Middle frontal gyrus (tissue), 1 donor: ENCODE data around the gene BRD1.
"Not testable (repeated sequence)": the region's sequence is repeated elsewhere in the genome, so short reads cannot be mapped to it uniquely, and the experiment has no call there.

ENCODE experiments used
- DNase-seq: peaks from one replicate; pipeline ENCODE4 v3.0.0-alpha.2; 2015; ENCODE audit warnings: low spot score; ENCODE audit errors: extremely low spot score

The BRD1 gene

DNA sequence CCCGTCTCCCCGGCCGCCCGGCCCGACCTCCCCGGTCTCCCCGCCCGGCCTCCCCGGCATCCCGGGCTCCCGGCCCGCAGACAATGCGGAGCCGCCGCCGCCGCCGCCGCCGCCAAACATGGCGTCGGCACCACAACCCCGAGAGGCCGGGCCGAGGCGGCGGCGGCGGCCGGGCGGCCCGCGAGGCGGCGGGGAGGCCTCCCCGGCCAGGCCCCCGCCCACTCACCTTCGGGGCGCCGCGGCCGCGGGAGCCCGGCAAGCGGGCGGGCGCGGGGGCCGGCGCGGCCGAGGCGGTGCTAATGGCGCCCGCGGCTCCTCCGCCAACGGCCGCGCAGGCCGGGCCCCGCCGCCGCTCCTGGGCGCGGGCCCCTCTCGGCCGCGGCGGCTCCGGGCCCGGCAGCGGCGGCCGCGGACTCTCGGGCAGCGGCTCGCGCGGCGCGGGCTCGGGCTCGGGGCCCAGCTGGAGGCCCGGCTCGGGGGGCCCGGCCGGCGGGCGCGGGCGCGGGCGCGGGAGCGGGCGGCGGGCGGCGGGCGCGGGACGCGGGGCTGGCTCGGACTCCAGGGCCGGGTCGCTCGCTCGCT lies 311 bp downstream of the BRD1 start:
- no peak for DNase-seq

DNA sequence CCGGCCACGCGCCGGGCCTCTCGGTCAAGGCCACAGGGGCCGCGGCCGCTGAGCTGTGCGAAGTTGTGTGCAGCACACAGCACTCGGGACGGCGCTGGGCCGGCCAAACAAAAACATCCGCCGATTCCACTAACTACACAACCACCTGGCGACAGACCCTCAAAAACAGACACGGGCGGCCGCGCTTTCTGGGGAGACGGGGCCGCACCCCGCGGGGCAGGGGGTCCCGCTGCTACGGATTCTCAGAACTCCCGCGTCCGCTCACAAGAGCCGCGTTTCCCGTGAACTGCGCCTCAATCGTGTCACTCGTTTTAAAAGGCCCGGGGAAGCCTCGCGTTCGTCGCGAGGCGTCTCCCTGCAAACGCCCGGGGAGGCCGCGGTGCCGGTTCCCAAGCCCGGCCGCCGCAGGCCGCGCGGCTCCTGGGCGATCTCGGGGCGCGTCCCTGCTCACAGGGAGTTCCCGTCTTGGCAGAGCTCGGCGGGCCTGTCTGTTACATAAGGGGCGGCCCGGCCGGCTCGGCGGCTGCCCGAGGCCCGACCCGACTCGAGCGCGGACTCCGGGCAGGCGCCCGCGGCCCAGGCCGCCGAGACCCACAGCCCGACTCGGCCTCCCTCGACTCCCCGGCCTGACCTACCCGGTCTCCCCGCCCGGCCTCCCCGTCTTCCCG lies 936 bp downstream of the BRD1 start:
- DNase-seq = peak; percentile 5

DNA sequence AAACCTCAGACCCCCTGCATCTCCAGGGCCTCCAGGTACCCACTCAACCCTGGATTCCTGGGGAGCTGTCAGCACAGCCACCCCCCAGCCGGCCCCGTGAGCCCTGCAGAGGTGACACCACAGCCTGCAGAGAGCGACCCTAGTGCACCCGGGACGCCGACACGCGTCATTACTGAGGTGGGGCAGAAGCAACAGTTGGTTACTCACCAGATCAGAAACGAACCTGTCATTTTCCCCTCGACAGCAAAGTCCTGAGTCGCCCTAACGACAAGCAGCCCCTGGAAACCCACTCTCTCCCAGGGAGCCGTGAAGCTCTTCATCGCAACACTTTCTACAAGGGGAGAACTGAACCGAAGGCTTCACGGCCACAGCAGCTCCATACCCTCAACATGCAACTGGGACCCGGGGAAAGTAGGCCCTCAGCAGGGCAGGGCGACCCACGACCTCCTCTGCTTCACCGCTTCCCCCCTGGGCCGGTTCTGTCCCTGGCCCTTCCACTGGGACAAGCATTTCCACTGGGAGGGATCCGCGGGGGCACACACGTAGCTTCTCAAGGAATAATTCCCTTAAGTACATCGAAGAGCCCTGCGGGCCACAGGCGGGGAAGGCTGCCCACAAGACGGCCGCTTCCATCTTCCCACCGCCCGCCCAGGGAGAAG lies 1.6 kb downstream of the BRD1 start:
- no peak for DNase-seq

DNA sequence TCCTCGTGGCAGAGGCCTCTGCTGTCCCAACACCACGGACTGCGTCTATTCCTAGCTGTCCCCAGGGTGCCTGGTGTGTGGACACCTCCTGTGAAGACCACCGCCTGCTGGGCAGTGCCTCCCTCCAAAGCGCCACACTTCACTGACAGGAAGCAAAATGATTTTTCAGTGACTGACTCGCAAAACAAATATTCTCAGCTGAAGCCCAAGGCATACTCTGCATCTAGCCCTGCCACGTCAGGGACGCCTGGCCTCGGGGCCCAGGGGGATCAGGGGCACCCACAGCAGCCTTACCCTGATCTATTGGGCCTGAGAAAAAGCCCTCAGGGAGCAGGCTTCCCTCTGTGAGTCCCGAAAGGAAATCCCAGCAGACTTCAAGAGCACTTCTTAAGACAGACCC lies 2.2 kb downstream of the BRD1 start:
- DNase-seq = no peak

DNA sequence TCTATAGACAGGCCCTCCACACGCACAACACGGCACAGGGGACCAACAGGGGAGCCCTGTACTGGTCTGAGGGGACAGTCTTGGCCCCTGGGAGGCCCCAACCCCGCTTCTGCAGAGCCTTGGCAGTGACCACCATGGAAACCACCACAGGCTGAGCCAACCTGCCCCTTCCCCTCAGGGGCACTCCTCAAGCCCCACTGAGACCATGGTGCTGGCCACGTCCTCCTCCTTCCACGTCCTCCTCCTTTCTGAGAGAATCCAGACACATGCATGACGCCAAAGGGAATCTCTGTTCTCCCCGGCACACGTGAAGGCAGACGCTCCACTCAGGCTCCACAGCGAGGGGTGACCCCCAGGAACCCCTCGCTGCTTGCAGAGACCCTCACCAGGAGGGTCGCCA lies 2.7 kb downstream of the BRD1 start:
- DNase-seq = no peak

DNA sequence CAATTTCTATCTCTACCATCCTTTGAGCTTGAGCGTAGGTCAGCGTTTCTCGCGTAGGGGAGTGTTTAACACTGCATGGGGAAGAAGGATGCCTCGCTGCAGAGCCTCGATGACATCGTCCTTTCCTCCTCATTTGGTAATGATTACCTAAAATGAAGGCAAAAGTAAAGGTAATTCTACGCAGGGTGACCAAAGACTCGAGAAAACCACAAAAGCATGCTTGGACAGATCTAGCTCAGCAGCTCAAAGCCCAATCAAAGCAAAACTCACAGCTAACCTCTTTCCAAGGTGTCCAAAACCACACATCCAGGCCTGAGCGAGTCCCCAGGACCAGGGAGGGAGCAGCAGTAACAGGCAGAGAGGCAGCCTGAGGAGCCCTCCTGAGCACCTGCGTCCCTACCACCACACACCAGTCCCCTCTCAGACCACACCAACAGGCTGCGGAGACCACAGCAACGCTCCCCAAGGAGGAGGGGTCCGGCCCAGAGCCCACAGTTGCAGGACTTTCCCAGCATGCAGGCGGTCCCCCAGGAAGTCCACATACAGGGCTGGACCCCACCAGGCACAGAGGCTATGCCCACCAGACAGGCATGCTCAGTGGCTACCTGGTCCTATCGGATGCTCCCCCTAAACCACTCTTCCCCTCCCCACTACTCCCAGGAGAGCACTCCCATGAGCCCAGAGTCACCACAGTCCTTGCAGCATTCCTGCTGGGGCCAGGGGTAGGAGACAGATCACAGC lies 3.3 kb downstream of the BRD1 start:
- no peak for DNase-seq

DNA sequence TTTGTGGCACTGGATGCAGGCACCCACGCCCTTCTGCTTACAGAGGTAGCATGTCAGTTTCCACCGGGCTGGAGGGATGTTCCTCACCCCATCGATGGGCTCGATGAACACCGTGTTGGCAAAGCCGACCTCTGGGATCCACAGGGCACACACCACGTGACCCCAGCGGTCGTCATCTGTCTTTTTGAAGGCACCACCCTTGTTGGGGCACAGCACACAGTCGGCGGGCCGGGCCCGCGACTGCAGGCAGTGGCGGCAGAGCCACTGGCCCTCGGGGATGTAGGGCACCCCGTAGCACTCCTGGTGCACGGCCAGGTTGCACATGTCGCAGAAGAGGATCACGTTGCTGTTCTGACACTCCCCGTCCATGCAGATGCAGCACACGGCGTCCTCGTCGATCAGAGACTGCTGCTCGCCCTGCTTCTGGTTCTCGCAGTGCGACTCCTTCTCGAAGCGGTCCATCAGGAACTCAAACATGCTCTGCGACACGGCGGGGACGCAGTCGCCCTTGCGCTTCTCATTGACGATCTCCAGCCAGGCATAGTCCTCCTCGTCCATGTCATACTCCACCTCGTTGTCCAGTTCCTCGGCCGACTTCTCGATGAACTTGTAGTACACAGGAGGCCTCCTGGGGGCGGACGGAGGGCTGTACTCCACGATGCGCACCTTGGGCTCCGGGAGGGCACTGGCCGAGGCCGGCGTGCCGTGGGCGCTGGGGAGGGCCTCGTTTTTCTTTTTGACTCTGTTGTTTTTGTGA lies 4.2 kb downstream of the BRD1 start:
- no peak for DNase-seq

DNA sequence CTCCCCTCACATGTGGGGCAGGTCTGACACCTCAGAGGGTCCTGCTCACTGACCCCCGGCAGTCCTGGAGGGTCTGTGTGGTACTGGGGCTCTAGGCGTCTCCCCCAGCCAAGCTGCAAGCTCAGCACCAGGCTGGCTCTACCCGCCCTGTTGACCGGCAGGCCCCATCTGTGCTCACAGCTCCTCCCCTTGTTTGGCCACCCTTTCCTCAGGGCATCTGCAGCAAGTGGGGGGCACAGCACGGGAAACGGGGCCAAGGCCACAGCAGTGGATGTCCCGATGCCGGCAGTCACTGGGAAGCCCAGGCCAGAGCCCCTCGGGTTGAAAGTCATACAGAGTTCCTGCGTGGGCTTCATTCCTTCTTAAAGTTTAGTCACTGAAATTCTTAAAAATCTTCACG lies 5.9 kb downstream of the BRD1 start:
- not testable (repeated sequence) for DNase-seq

DNA sequence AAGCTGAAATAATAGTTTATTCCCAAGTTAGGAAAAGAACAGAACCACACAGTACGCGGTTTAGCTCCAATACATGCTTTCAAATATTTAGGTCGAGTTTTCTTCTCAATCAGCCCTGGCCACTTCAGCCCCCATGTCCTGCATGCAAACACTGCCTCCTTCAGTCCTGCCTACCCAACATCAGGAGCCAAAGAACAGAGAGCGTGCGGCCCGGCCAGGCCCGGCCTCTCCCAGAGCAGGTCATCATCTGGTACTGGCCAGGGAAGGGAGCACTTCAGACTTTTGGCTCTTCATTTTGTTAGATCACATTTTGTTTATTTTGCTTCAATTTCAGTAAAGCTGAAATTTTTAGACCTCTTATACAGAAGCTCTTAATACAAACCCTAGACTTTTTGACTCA lies 6.7 kb downstream of the BRD1 start:
- no peak for DNase-seq

DNA sequence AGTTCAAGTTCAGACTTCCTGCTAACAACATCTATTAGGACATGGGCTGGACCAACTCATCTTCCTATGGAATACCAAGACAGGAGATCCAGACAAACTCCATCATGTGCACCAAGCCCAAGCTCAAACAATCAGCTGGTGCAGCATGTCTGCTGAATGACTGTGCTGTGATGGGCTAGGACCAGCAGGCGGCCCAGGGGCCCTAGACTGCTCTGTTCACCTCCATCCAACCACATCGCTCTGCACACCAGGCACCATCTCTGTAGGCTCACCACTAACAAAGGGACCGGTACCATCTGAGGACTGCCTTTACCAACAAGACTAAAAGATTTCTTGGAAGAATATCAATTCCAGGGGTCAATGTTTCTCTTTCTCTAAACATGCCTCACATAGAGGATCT lies 10.3 kb downstream of the BRD1 start:
- DNase-seq = no peak

DNA sequence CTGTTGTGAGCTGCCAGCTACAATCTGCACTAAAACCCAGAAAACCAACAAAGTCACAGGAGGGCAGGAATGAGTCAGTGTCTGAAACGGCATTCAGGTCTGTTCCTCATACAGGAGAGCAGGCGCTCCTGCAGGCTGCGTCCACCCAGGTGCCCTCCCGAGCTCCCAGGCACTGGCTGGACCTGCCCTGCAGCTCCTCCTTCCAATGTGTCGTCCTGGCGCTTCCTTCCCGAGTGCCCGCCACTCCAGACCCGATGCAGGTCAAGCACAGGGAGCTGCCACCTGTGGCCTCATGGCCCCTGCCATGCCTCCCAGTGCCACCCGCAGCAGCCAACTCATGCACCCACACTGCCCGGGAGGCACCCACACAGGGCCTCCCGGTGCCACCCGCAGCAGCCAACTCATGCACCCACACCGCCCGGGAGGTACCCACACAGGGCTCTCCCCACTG lies 12.0 kb downstream of the BRD1 start:
- DNase-seq = no peak

DNA sequence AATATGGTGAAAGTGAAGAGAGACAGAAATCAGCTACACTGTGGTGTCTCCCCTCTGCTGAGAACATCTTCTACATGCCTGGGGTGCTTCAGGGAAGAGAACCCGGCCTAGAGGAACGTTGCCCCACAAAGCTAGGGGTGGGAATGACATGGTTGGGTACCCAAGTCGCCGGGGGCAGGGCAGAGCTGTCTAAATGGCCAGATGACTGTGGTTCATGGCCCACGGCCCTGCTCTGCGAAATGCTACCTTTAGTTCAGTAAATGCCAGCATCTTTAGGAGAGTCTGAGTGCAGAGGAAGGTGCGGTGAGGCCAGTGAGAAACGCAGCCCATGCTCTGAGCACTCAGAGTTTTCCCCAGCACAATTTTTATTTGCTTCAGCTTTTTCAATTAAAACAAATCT lies 12.8 kb downstream of the BRD1 start:
- no peak for DNase-seq

DNA sequence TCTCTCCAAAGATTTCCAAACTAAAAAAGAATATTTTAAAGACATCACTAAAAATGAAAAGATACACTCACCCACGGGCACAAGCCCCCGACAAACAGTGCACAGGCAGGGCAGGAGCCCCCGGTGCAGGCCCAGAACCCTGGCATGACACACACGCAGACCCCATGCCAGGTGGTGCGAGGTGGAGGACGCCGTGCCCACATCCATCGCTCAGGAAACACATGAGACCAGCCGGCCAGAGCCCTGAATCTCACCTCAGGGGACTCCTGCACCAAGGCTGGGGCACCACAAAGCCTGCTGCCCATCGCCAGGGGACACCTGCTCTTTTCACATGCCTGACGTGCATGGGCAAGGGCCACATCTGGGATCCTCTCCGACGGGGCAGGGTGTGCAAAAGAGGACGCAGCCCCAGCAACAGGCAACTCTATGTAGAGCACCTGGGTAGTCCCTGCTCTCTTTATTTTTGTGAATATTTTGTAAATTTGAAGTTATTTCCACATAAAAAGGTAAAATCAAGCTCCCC lies 13.4 kb downstream of the BRD1 start:
- DNase-seq = no peak

DNA sequence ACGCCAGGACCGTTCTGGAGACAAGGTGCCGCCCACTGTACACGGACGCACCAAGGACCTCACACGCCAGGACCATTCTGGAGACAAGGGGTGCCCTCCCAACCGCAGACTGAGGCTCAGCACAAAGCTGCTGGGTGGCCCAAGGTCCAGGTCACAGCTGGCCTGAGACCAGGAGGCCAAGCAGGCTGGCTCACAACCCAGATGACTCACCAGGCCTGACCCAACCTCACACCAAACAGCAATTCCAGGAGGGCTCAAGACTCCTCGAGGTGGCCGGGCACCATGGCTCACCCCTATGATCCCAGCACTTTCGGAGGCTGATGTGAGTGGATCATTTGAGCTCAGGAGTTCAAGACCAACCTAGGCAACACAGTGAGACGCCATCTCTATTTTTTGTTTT lies 14.8 kb downstream of the BRD1 start:
- DNase-seq = no peak

DNA sequence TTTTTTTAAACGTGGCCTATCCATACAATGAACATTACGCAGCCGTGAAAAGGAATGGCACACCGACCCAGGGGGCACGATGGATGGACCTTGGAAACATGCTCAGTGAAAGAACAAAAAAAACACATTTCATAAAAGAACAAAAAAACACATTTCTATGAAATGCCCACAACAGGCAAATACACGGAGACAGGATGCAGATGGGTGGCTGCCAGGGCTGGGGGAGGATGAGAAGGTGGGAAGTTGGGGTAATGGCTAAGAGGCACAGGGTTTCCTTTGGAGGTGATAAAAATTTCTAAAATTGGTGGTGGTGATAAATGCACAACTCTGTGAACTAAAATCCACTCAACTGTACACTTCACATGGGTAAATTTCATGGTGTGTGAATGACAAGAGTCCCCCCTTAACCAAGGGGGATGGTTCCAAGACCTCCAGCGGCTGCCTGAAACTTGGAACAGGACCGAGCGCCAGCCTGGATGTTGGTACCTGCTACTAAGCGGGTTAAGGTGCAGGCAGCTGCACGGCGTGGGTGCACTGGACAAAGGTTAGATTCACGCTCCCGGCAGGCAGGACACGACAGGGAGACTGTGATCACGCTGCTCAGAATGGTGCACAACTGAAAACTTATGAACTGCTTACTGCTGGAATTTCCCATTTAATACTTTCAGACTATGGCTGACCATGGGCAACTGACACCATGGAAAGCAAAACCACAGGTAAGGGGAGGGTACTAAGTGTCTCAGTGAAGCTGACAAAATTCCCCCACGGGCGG lies 16.5 kb downstream of the BRD1 start:
- no peak for DNase-seq

DNA sequence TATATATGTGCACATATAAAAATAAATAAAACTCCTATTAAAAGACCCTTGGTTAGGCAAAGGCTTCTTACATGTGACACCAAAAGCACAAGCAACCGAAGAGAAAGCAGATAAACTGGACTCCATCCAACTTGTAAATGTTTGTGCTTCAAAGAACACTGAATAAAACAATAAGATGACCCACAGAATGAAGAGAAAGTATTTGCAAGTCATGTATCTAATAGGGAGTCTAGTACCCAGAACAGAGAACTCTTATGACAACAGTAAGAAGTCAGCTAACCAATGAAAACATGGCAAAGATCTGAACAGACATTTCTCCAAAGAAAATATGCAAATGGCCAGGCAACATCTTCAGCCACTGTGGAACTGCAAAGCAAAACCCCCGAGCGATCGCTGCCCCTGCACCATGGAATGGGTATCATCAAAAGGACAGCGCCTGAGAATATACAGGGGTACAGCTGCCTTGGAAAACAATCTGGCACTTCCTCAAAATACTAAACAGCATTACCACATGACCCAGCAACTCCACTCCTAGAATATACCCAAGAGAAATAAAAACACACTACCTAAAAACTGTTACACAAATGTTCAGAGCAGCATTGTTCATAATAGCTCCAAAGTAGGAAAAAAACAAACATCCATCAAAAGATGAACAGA lies 17.2 kb downstream of the BRD1 start:
- DNase-seq = no peak

DNA sequence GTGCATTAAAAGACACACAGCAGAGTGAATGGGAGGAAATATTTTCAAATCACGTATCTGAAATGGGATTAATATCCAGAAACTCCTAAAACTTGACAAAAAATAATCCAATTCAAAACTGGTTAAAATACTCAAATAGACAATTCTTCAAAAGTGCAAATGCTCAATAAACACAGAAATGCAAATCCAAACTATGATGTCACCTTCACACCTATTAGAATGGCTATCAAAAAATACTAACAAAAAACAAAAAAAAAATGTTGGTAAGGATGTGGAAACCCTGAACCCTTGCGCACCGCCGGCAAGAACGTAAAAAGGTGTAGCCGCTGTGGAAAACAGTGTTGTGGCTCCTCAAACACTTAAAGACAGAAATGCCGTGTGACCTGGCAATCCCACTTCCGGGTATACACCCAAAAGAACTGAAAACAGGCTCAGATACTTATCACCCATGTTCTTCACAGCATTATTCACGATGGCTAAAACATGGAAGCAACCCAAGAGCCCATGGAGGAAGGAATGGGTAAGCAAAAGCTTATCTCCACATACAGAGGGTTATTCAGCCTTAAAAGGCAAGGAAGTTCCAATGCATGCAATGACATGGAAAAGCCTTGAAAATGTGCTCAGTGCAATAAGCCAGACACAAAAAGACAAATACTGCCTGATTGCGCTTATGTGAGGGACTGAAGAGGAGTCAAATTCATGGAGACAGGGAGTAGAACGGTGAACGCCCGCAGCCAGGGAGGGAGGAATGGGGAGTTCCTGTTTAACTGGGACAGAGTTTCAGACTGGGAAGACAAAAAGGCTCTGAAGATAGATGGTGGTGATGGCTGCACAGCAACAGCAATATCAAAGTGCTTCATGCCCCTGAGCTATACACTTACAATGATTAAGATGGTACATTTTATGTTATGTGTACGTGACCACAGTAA lies 19.6 kb downstream of the BRD1 start:
- no peak for DNase-seq

DNA sequence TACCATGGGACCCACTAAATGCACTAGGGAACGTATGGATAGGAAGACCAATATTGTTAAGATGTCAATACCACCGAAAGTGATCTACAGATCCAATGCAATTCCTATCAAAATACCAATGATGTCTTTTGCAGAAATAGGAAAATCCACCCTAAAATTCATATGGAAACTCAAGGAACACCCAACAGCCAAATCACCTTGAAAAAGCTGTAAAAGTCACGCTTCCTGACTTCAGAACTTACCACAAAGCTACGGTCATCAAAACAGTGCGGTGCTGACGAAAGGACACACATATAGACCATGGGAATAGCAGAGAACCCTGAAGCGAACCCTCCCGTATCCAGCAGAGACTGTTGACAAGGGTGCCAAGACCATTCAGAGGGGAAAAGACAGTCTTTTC lies 20.5 kb downstream of the BRD1 start:
- DNase-seq = no peak
